Esophagus squamous epithelium (tissue), 5 donors: ENCODE measurements around the gene CD1C. TPM values are rescaled to one million over a fixed set of nuclear protein-coding genes. Genes with fewer than 3 reads are reported as not detected.

Source experiments
- DNase-seq: peaks from one replicate; lab custom pipeline; 2025; lab: John Stamatoyannopoulos, UW
- H3K27ac ChIP-seq, 4 donors: fragments of 200-600 bp; sonication (generic); one replicate each; pipeline ENCODE4 v1.5.1; 2016 to 2019; ENCODE audit warnings: mild to moderate bottlenecking in 1 of 4
- H3K27me3 ChIP-seq, 4 donors: fragments of 200-600 bp; sonication (generic); 1 replicate in 3 of 4; 2 replicates in 1 of 4; pipeline versions ENCODE4 v1.5.1 to v1.6.0; 2017 to 2021; ENCODE audit warnings: antibody characterized with exemption in 1 of 4
- H3K36me3 ChIP-seq, 3 donors: fragments of 200-600 bp; sonication (generic); one replicate each; pipeline ENCODE4 v1.5.1; 2016 to 2019
- H3K4me1 ChIP-seq, 3 donors: fragments of 200-600 bp; sonication (generic); one replicate each; pipeline ENCODE4 v1.5.1; 2017 to 2019
- H3K4me3 ChIP-seq, 4 donors: fragments of 200-600 bp; sonication (generic); 1 replicate in 3 of 4; 2 replicates in 1 of 4; pipeline ENCODE4 v1.5.1; 2016 to 2019; ENCODE audit warnings: mild to moderate bottlenecking in 2 of 4, moderate library complexity in 1 of 4
- H3K9me3 ChIP-seq, 3 donors: fragments of 200-600 bp; sonication (generic); one replicate each; pipeline ENCODE4 v1.5.1; 2016 to 2019
- CTCF ChIP-seq, 6 experiments: fragments of 450-650 bp in 4 of 6; fragments of 200-600 bp in 2 of 6; sonication (generic) in 2 of 6; IDR thresholded peaks; one replicate each; pipeline ENCODE4 v1.5.1; 2016 to 2019; ENCODE audit warnings: antibody characterized with exemption in 6 of 6, mild to moderate bottlenecking in 4 of 6, moderate library complexity in 4 of 6
- POLR2A ChIP-seq, 4 donors: fragments of 450-650 bp; IDR thresholded peaks; one replicate each; pipeline ENCODE4 v1.6.1; 2017; ENCODE audit warnings: antibody characterized with exemption in 4 of 4, mild to moderate bottlenecking in 4 of 4, moderate library complexity in 3 of 4
- WGBS, 2 donors: methylation state at CpG; one replicate each; pipeline ENCODE4 v1.1.5; 2018; 5-methylcytosine and 5-hydroxymethylcytosine counted together
- intact Hi-C: fragments of 100-400 bp; cut with DNase I; formaldehyde crosslinking; loops from one replicate; pipeline ENCODE4 v1.15.0; 2022
- total RNA-seq, 4 donors: library from RNA; depleted of rRNA; stranded (reverse); fragments of >200 nt; gene quantifications; one replicate each; pipeline ENCODE4 v1.1.0, GENCODE V29; 2016
- donor health status: DM: yes; HTN: yes; CAD: no.

The CD1C gene
- total RNA-seq, 4 donors from 2014 or later, result 0.72 to 4.0 (median 2.2) TPM; not detected in 1

GRCh38 chr1:158290321-158290844 is 660 bp downstream of the CD1C start:
- TF ChIP-seq POLR2A (IDR thresholded peaks at IDR 0.05), result no peak
- no peak for TF ChIP-seq CTCF (IDR thresholded peaks at IDR 0.05)
- intact Hi-C loops, result no loop called here
- Histone ChIP-seq H3K9me3 (peaks cover 0 to 4% (median 0%) of the 10 kb centered on the region in 3 donors), H3K4me1 (no peaks in the 10 kb centered on the region), H3K36me3 (no peaks in the 10 kb centered on the region), H3K4me3 (no peak overlapping the region), H3K27me3 (no peaks in the 10 kb centered on the region), H3K27ac (no peak overlapping the region)
- WGBS, 2 donors, result 52 to 58% methylated on average over 5 of the region's 5 CpGs
- no peak for DNase-seq

DNA sequence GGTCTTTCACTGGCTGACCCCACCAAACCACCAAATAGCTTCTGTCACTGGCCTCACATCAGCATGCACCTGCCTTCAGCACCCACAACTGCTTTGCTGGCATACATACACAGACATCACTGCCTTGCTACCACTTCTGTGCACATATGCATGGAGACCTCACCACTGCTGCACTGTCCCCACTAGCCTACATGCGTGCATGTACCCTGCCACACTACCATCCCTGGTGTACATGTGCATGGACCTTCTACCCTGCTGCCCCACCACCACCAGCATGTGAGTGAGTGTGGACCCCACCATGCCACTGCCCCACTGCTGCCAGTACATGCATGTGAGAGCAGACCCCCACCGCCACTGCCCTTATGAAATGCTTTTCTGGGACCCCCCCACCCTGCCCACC is 6.1 kb downstream of the CD1C start:
- intact Hi-C loops, result no loop called here
- WGBS, 2 donors, result 86 to 100% methylated on average over 1 of the region's 2 CpGs
- Histone ChIP-seq H3K4me3 (no peak overlapping the region), H3K27ac (no peak overlapping the region), H3K4me1 (no peaks in the 10 kb centered on the region), H3K36me3 (no peaks in the 10 kb centered on the region), H3K27me3 (no peaks in the 10 kb centered on the region), H3K9me3 (peaks cover 0 to 13% (median 6%) of the 10 kb centered on the region in 3 donors)
- no peak for TF ChIP-seq POLR2A (IDR thresholded peaks at IDR 0.05)
- no peak for TF ChIP-seq CTCF (IDR thresholded peaks at IDR 0.05)
- DNase-seq, result no peak

GRCh38 chr1:158310623-158311022 is 20.9 kb downstream of the CD1C start:
- whole genome bisulfite sequencing, 2 donors, result 68 to 84% methylated on average over 1 of the region's 1 CpG
- Histone ChIP-seq H3K27me3 (no peaks in the 10 kb centered on the region), H3K9me3 (peaks cover 0 to 18% (median 4%) of the 10 kb centered on the region in 3 donors)

DNA sequence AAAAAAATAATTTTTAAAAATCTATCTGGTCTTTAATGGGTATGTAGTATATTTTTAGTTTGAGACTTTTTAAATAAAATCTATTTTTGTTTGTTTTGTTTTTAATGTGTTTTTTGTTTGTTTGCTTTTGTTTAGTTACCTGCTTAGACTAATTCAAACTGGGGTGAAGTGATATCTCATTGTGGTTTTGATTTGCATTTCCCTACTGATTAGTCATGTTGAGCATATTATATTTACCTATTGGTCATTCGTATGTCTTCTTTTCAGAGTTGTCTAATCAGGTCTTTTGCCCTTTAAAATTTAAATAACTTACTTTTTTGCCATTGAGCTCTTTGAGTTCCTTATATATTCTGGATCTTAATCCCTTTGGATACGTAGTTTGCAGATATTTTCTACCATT is 21.3 kb downstream of the CD1C start:
- peaks cover 0 to 18% (median 4%) of the 10 kb centered on the region in 3 donors for H3K9me3 ChIP-seq
- no peak overlapping the region for H3K4me3 ChIP-seq
- no peaks in the 10 kb centered on the region for H3K4me1 ChIP-seq
- WGBS, 2 donors, result 62% methylated on average over 2 of the region's 2 CpGs
- H3K27ac ChIP-seq, result no peak overlapping the region
- H3K36me3 ChIP-seq, result no peaks in the 10 kb centered on the region
- TF ChIP-seq POLR2A (IDR thresholded peaks at IDR 0.05), result no peak
- TF ChIP-seq CTCF (IDR thresholded peaks at IDR 0.05), result no peak
- H3K27me3 ChIP-seq, result no peaks in the 10 kb centered on the region
- no peak for DNase-seq
- intact Hi-C loops, result no loop called here

More at GRCh38 chr1:158310623-158311022, 20.9 kb downstream of the CD1C start:
- intact Hi-C loops, result no loop called here
- no peak for DNase-seq
- H3K27ac ChIP-seq, result no peak overlapping the region
- no peak for TF ChIP-seq POLR2A (IDR thresholded peaks at IDR 0.05)
- TF ChIP-seq CTCF (IDR thresholded peaks at IDR 0.05), result no peak
- no peaks in the 10 kb centered on the region for H3K36me3 ChIP-seq
- no peaks in the 10 kb centered on the region for H3K4me1 ChIP-seq
- H3K4me3 ChIP-seq, result no peak overlapping the region

GRCh38 chr1:158323866-158324265 is 34.1 kb downstream of the CD1C start:
- Histone ChIP-seq H3K36me3 (no peaks in the 10 kb centered on the region), H3K4me3 (no peak overlapping the region), H3K27me3 (no peaks in the 10 kb centered on the region), H3K4me1 (no peaks in the 10 kb centered on the region), H3K27ac (no peak overlapping the region), H3K9me3 (peaks cover 0 to 6% (median 0%) of the 10 kb centered on the region in 3 donors)
- TF ChIP-seq POLR2A (IDR thresholded peaks at IDR 0.05), result no peak
- TF ChIP-seq CTCF (IDR thresholded peaks at IDR 0.05), result no peak
- 55 to 60% methylated on average over 1 of the region's 1 CpG for WGBS, 2 donors
- no peak for DNase-seq
- intact Hi-C loops, result no loop called here
